OCI-LY7 (cell line): ENCODE results near the gene SULT6B1. TPM values are rescaled to one million over a fixed set of nuclear protein-coding genes. Genes with fewer than 3 reads are reported as not detected.
A peak's percentile ranks its signal among the peaks of the same experiment; 100 is the strongest.

Source experiments
- BruUV-seq: library from RNA; stranded (reverse); fragments of 400-500 nt; replicated peaks from 2 replicates; lab custom pipeline; 2021; lab: Mats Ljungman, UMichigan
- CTCF ChIA-PET: fragments of 300-600 bp; sonication (Branson Sonifier 250); formaldehyde crosslinking; loops from one replicate; lab custom pipeline; 2022; ENCODE audit warnings: antibody characterized with exemption; ENCODE audit not compliant: unreplicated experiment; lab: Charles Lee
- POLR2A ChIA-PET: fragments of 300-600 bp; sonication (Branson Sonifier 250); formaldehyde crosslinking; loops from one replicate; lab custom pipeline; 2022; ENCODE audit warnings: antibody characterized with exemption; lab: Charles Lee
- DNase-seq: peaks from one replicate; pipeline ENCODE4 v3.0.0-alpha.2; 2015; ENCODE audit warnings: low spot score
- H2AFZ ChIP-seq: fragments of 200-600 bp; sonication (generic), shearing (Covaris generic); 2 replicates; pipeline ENCODE4 v1.6.1; 2014; ENCODE audit warnings: mild to moderate bottlenecking, antibody characterized with exemption, low read length, moderate library complexity
- H3K27ac ChIP-seq: fragments of 200-600 bp; sonication (generic); 2 replicates; pipeline ENCODE4 v1.5.1; 2014; ENCODE audit warnings: mixed run types, low read depth, mild to moderate bottlenecking, moderate library complexity, low read length, inconsistent platforms; ENCODE audit not compliant: poor library complexity, severe bottlenecking
- H3K36me3 ChIP-seq: fragments of 200-600 bp; sonication (generic); 2 replicates; pipeline ENCODE4 v1.6.1; 2014; ENCODE audit warnings: mild to moderate bottlenecking, antibody characterized with exemption, low read length, moderate library complexity, mixed read lengths; ENCODE audit not compliant: insufficient read depth
- H3K4me1 ChIP-seq: fragments of 200-600 bp; sonication (generic); 2 replicates; pipeline ENCODE4 v1.5.1; 2014; ENCODE audit warnings: mild to moderate bottlenecking, low read length; ENCODE audit not compliant: insufficient read depth, poor library complexity, severe bottlenecking
- H3K4me2 ChIP-seq: fragments of 200-600 bp; sonication (generic); 2 replicates; pipeline ENCODE4 v1.6.1; 2014; ENCODE audit warnings: mild to moderate bottlenecking, low read length
- H3K4me3 ChIP-seq: fragments of 200-600 bp; sonication (generic); 2 replicates; pipeline ENCODE4 v1.5.1; 2014; ENCODE audit warnings: mild to moderate bottlenecking, low read depth, low read length; ENCODE audit not compliant: poor library complexity, severe bottlenecking
- H3K79me2 ChIP-seq: fragments of 200-600 bp; sonication (generic); 2 replicates; pipeline ENCODE4 v1.6.1; 2016; ENCODE audit warnings: low read depth, mild to moderate bottlenecking, low read length, moderate library complexity, mixed read lengths; ENCODE audit not compliant: insufficient read depth
- H3K9me2 ChIP-seq: fragments of 200-600 bp; sonication (generic); 2 replicates; pipeline ENCODE4 v1.6.1; 2016; ENCODE audit warnings: mild to moderate bottlenecking, low read length, mixed read lengths; ENCODE audit not compliant: insufficient read depth
- H3K9me3 ChIP-seq: fragments of 200-600 bp; sonication (generic); 2 replicates; pipeline ENCODE4 v1.6.1; 2014; ENCODE audit warnings: mild to moderate bottlenecking, mixed run types, low read length, mixed read lengths
- H4K20me1 ChIP-seq: fragments of 200-600 bp; sonication (generic); 2 replicates; pipeline ENCODE4 v1.6.1; 2014; ENCODE audit warnings: mild to moderate bottlenecking, antibody characterized with exemption, low read length, moderate library complexity, mixed read lengths; ENCODE audit not compliant: insufficient read depth
- CTCF ChIP-seq: fragments of 200-600 bp; sonication (generic); conservative IDR thresholded peaks from 2 replicates; pipeline ENCODE4 v1.5.1; 2014; ENCODE audit warnings: mild to moderate bottlenecking, antibody characterized with exemption, low read length, moderate library complexity, mixed read lengths
- EZH2phosphoT487 ChIP-seq: fragments of 200-600 bp; sonication (generic); IDR thresholded peaks from 2 replicates; pipeline ENCODE4 v1.6.1; 2018; ENCODE audit warnings: low read depth, borderline replicate concordance, mild to moderate bottlenecking, mixed run types, antibody characterized with exemption, low read length, moderate library complexity, mixed read lengths
- intact Hi-C: fragments of 100-400 bp; cut with micrococcal nuclease; formaldehyde crosslinking; loops from one replicate; pipeline ENCODE4 v1.10.0; 2022; ENCODE audit not compliant: unreplicated experiment
- total RNA-seq, 2 experiments: library from RNA; depleted of rRNA in 1 of 2; stranded (reverse); fragments of >200 nt in 1 of 2; shearing (Covaris generic) in 1 of 2; gene quantifications; 2 replicates each; pipeline ENCODE4 v1.2.3, GENCODE V29; 2014 to 2022

Gene SULT6B1
- total RNA-seq, 2 experiments from 2014 or later = not detected

- peaks cover 85% of the 10 kb centered on the region for H3K79me2 ChIP-seq
- POLR2A ChIA-PET = interaction anchor here (0.5 to 2.6 kb wide), 9 partner anchors 11 to 146 kb away, joined by 3 to 7 read pairs (median 4); no protein-coding TSS in a partner anchor
- no peaks in the 10 kb centered on the region for H3K9me2 ChIP-seq
- peaks cover 42% of the 10 kb centered on the region for H3K4me1 ChIP-seq
- peak within 1 kb of the TSS; percentile 99 for H3K4me2 ChIP-seq
- intact Hi-C loops = loop anchor here (2.0 to 5.0 kb wide), 2 partner anchors 35 to 161 kb away; partner anchors contain the start of gene CEBPZOS
- H2AFZ ChIP-seq = peak within 1 kb of the TSS; percentile 86
- H3K9me3 ChIP-seq = no peaks in the 10 kb centered on the region
- peaks cover 41% of the 10 kb centered on the region for H3K36me3 ChIP-seq
- H3K27ac ChIP-seq = peak within 1 kb of the TSS; percentile 48
- CTCF ChIA-PET = no interaction called here
- H4K20me1 ChIP-seq = peaks cover 33% of the 10 kb centered on the region
- 0 out of 2 replicates have a peak, but pooled peaks have one; percentile 18 for TF ChIP-seq CTCF
- TF ChIP-seq EZH2phosphoT487 = no peak
- DNase-seq = peak; percentile 91
- BruUV-seq = TSS peak; percentile 65
- H3K4me3 ChIP-seq = peak within 1 kb of the TSS; percentile 92
Measured at GRCh38 chr2:37231241-37232130, 43.0 kb upstream of the SULT6B1 start, which contains the start of the genes CEBPZ and NDUFAF7. Gene CEBPZ (minus strand): TSS chr2:37231596. CDS start chr2:37231567, 29 bp downstream. Gene NDUFAF7 (plus strand): TSS chr2:37231658. CDS start chr2:37231706, 48 bp downstream.

- ChIA-PET POLR2A (no interaction called here), CTCF (no interaction called here)
- no peak for DNase-seq
- Histone ChIP-seq H4K20me1 (peaks cover 33% of the 10 kb centered on the region), H3K79me2 (peaks cover 90% of the 10 kb centered on the region), H3K4me3 (peak overlapping the region; percentile 92), H2AFZ (peak overlapping the region; percentile 86; the same call in 1 of the 2 replicates), H3K4me1 (peaks cover 46% of the 10 kb centered on the region), H3K4me2 (peak overlapping the region; percentile 99), H3K27ac (peak overlapping the region; percentile 48), H3K9me2 (no peaks in the 10 kb centered on the region), H3K9me3 (no peaks in the 10 kb centered on the region), H3K36me3 (peaks cover 37% of the 10 kb centered on the region)
- no TSS peak for BruUV-seq
- intact Hi-C loops = loop anchor here (2.0 to 5.0 kb wide), 2 partner anchors 34 to 162 kb away; partner anchors contain the start of gene CEBPZOS
- TF ChIP-seq CTCF = no peak
- no peak for TF ChIP-seq EZH2phosphoT487
Measured at GRCh38 chr2:37230581-37230980, 42.1 kb upstream of the SULT6B1 start.
